HG03159 (cell line): ENCODE measurements around the gene NTN4.
"Not testable (repeated sequence)": the region's sequence is repeated elsewhere in the genome, so short reads cannot be mapped to it uniquely, and the experiment has no call there.

Experiments
- ATAC-seq: cut with Tn5 transposase; IDR thresholded peaks from one replicate; pipeline ENCODE4 v1.9.1; 2021; ENCODE audit warnings: mild to moderate bottlenecking, moderate library complexity; ENCODE audit not compliant: unreplicated experiment

The NTN4 gene

GRCh38 chr12:95672166-95672565, 118.4 kb downstream of the NTN4 start:
- ATAC-seq: no peak

GRCh38 chr12:95671265-95671664, 119.3 kb downstream of the NTN4 start:
- no peak for ATAC-seq

- ATAC-seq: no peak
Observed at GRCh38 chr12:95663525-95663924, 127.0 kb downstream of the NTN4 start.

GRCh38 chr12:95661360-95661759, 129.2 kb downstream of the NTN4 start:
- ATAC-seq: no peak

- no peak for ATAC-seq
Observed at GRCh38 chr12:95658386-95658785, 132.2 kb downstream of the NTN4 start.

- ATAC-seq: not testable (repeated sequence)
Observed at GRCh38 chr12:95654665-95655064, 135.9 kb downstream of the NTN4 start.

- ATAC-seq: no peak
Observed at GRCh38 chr12:95653771-95654546, 136.6 kb downstream of the NTN4 start.

- no peak for ATAC-seq
Observed at GRCh38 chr12:95651681-95652080, 138.9 kb downstream of the NTN4 start.

GRCh38 chr12:95648990-95649791, 141.4 kb downstream of the NTN4 start:
- no peak for ATAC-seq

- ATAC-seq: no peak
Observed at GRCh38 chr12:95646781-95647190, 143.8 kb downstream of the NTN4 start.

- no peak for ATAC-seq
Observed at GRCh38 chr12:95643256-95643655, 147.3 kb downstream of the NTN4 start.

- ATAC-seq: no peak
Observed at GRCh38 chr12:95642583-95642982, 148.0 kb downstream of the NTN4 start.

GRCh38 chr12:95641299-95641952, 149.1 kb downstream of the NTN4 start:
- no peak for ATAC-seq

- no peak for ATAC-seq
Observed at GRCh38 chr12:95640516-95640915, 150.0 kb downstream of the NTN4 start.

- no peak for ATAC-seq
Observed at GRCh38 chr12:95637471-95638155, 153.0 kb downstream of the NTN4 start.

- no peak for ATAC-seq
Observed at GRCh38 chr12:95637010-95637409, 153.6 kb downstream of the NTN4 start.

GRCh38 chr12:95634622-95635621, 155.6 kb downstream of the NTN4 start:
- ATAC-seq: peak; percentile 77

GRCh38 chr12:95633732-95634465, 156.7 kb downstream of the NTN4 start:
- no peak for ATAC-seq

- no peak for ATAC-seq
Observed at GRCh38 chr12:95633049-95633731, 157.4 kb downstream of the NTN4 start.
